Mammary epithelial cell (primary cell): ENCODE data around the gene DIAPH3.

Experiments
- EZH2 ChIP-seq: IDR thresholded peaks from 2 replicates; pipeline ENCODE4 v1.6.1; 2012; ENCODE audit warnings: low read length, inconsistent platforms, borderline replicate concordance
- TF ChIP-seq, protein P1 (sequence below), 2 donors: IDR thresholded peaks in 1 of 2; conservative IDR thresholded peaks in 1 of 2; 2 replicates each; pipeline ENCODE4 v1.5.1; 2011 to 2012; ENCODE audit warnings: inconsistent platforms in 2 of 2, low read length in 2 of 2, mild to moderate bottlenecking in 2 of 2, control low read depth in 1 of 2, low read depth in 1 of 2; ENCODE audit not compliant: insufficient read depth in 1 of 2; ENCODE audit errors: extremely low read depth in 1 of 2

DNA sequence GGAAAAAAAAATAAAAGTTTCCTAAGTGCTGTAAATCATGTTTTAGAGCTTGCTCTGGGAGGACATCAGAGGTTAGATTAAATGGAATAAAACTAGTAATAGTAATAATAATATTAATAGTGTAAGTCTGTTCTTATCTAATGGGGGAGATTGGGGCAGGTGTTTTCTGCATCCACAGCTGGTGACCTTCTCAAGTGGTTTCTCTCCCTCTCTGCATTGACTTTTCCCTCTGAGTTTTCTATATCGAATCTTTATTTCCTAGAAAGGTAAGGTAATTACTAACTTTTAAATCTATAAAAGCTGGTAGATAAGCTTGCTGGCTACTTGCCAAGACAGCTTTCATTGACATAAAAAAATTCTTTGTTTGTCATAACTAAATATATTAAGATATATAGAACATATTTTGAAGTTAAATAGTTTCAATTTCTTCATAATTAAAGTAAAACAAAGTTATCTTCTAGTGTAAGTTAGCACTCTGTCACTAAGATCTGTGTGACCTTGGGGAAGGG lies 49.6 kb upstream of the DIAPH3 start:
- TF ChIP-seq, protein P1, sequence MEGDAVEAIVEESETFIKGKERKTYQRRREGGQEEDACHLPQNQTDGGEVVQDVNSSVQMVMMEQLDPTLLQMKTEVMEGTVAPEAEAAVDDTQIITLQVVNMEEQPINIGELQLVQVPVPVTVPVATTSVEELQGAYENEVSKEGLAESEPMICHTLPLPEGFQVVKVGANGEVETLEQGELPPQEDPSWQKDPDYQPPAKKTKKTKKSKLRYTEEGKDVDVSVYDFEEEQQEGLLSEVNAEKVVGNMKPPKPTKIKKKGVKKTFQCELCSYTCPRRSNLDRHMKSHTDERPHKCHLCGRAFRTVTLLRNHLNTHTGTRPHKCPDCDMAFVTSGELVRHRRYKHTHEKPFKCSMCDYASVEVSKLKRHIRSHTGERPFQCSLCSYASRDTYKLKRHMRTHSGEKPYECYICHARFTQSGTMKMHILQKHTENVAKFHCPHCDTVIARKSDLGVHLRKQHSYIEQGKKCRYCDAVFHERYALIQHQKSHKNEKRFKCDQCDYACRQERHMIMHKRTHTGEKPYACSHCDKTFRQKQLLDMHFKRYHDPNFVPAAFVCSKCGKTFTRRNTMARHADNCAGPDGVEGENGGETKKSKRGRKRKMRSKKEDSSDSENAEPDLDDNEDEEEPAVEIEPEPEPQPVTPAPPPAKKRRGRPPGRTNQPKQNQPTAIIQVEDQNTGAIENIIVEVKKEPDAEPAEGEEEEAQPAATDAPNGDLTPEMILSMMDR (conservative IDR thresholded peaks at IDR 0.05 in 1 of 2, IDR thresholded peaks at IDR 0.05 in 1 of 2; ENCODE audit: extremely low read depth in 1 of 2, insufficient read depth in 1 of 2, low read depth in 1 of 2, low read length in 2 of 2) = no peak
- no peak for TF ChIP-seq EZH2
